H9 (cell line): ENCODE results near the gene MED9. TPM values are rescaled to one million over a fixed set of nuclear protein-coding genes. Genes with fewer than 3 reads are reported as not detected.

ENCODE experiments used
- DNase-seq: peaks from one replicate; pipeline ENCODE4 v3.0.0-alpha.2; 2017
- H2AFZ ChIP-seq: one replicate; pipeline ENCODE4 v1.6.1; 2013; ENCODE audit warnings: mild to moderate bottlenecking, low read length, control low read depth, moderate library complexity
- H2AK5ac ChIP-seq: 2 replicates; pipeline ENCODE4 v1.6.1; 2013; ENCODE audit warnings: low read length, control low read depth, mixed read lengths; ENCODE audit not compliant: insufficient read length
- H2BK120ac ChIP-seq: one replicate; pipeline ENCODE4 v1.6.1; 2013; ENCODE audit warnings: low read depth, mild to moderate bottlenecking, low read length, control low read depth, inconsistent platforms; ENCODE audit not compliant: poor library complexity, severe bottlenecking
- H2BK12ac ChIP-seq: 2 replicates; pipeline ENCODE4 v1.6.1; 2013; ENCODE audit warnings: low read length, control low read depth, mixed read lengths, low read depth; ENCODE audit not compliant: insufficient read length
- H2BK15ac ChIP-seq: 2 replicates; pipeline ENCODE4 v1.6.1; 2013; ENCODE audit warnings: low read depth, low read length, control low read depth
- H2BK20ac ChIP-seq: one replicate; pipeline ENCODE4 v1.6.1; 2013; ENCODE audit warnings: low read depth, mild to moderate bottlenecking, low read length, control low read depth, inconsistent platforms; ENCODE audit not compliant: poor library complexity, severe bottlenecking
- H2BK5ac ChIP-seq: 2 replicates; pipeline ENCODE4 v1.6.1; 2013; ENCODE audit warnings: low read length, control low read depth, mixed read lengths; ENCODE audit not compliant: insufficient read length
- H3K14ac ChIP-seq: 2 replicates; pipeline ENCODE4 v1.6.1; 2013; ENCODE audit warnings: low read length, control low read depth; ENCODE audit not compliant: insufficient read depth
- H3K18ac ChIP-seq: 2 replicates; pipeline ENCODE4 v1.6.1; 2013; ENCODE audit warnings: low read depth, mild to moderate bottlenecking, mixed read lengths, low read length, control low read depth; ENCODE audit not compliant: insufficient read length
- H3K23ac ChIP-seq: 2 replicates; pipeline ENCODE4 v1.6.1; 2013; ENCODE audit warnings: low read length, control low read depth, mixed read lengths, low read depth; ENCODE audit not compliant: insufficient read length
- H3K23me2 ChIP-seq: 2 replicates; pipeline ENCODE4 v1.6.1; 2013; ENCODE audit warnings: low read depth, mild to moderate bottlenecking, mixed read lengths, low read length, control low read depth; ENCODE audit not compliant: insufficient read length, poor library complexity, severe bottlenecking
- H3K27ac ChIP-seq: 2 replicates; pipeline ENCODE4 v1.5.1; 2013; ENCODE audit warnings: low read length, control low read depth, mixed read lengths, low read depth; ENCODE audit not compliant: insufficient read length
- H3K27me3 ChIP-seq: 2 replicates; pipeline ENCODE4 v1.6.1; 2013; ENCODE audit warnings: low read length, control low read depth, inconsistent platforms; ENCODE audit not compliant: insufficient read depth
- H3K4ac ChIP-seq: 2 replicates; pipeline ENCODE4 v1.6.1; 2013; ENCODE audit warnings: low read depth, mild to moderate bottlenecking, control low read depth, inconsistent platforms, low read length, moderate library complexity
- H3K4me1 ChIP-seq: 2 replicates; pipeline ENCODE4 v1.6.1; 2013; ENCODE audit warnings: low read length, control low read depth, inconsistent platforms; ENCODE audit not compliant: insufficient read depth
- H3K4me2 ChIP-seq: 2 replicates; pipeline ENCODE4 v1.6.1; 2013; ENCODE audit warnings: low read length, control low read depth, mixed read lengths; ENCODE audit not compliant: insufficient read length, insufficient read depth
- H3K56ac ChIP-seq: 2 replicates; pipeline ENCODE4 v1.6.1; 2013; ENCODE audit warnings: low read depth, mild to moderate bottlenecking, mixed read lengths, low read length, control low read depth; ENCODE audit not compliant: insufficient read length
- H3K79me1 ChIP-seq: 2 replicates; pipeline ENCODE4 v1.6.1; 2013; ENCODE audit warnings: low read depth, mild to moderate bottlenecking, moderate library complexity, low read length, control low read depth, inconsistent platforms; ENCODE audit not compliant: insufficient read depth, poor library complexity, severe bottlenecking
- H3K79me2 ChIP-seq: 2 replicates; pipeline ENCODE4 v1.6.1; 2013; ENCODE audit warnings: low read length, control low read depth, inconsistent platforms; ENCODE audit not compliant: insufficient read depth
- H3K9ac ChIP-seq: 2 replicates; pipeline ENCODE4 v1.6.1; 2013; ENCODE audit warnings: low read length, control low read depth, mixed read lengths; ENCODE audit not compliant: insufficient read length; ENCODE audit errors: extremely low read depth
- H3K9me3 ChIP-seq: one replicate; pipeline ENCODE4 v1.6.1; 2013; ENCODE audit warnings: low read depth, low read length, inconsistent platforms; ENCODE audit not compliant: control insufficient read depth
- H3T11ph ChIP-seq: one replicate; pipeline ENCODE4 v1.6.1; 2013; ENCODE audit warnings: mild to moderate bottlenecking, low read length, control low read depth, inconsistent platforms
- H4K20me1 ChIP-seq: one replicate; pipeline ENCODE4 v1.6.1; 2013; ENCODE audit not compliant: control insufficient read depth, insufficient read length, insufficient read depth
- H4K5ac ChIP-seq: 2 replicates; pipeline ENCODE4 v1.6.1; 2013; ENCODE audit warnings: low read depth, mild to moderate bottlenecking, mixed read lengths, low read length, control low read depth; ENCODE audit not compliant: insufficient read length
- H4K8ac ChIP-seq: replicated peaks from 2 replicates; pipeline ENCODE4 v1.6.1; 2013; ENCODE audit warnings: low read length, control low read depth, mixed read lengths, low read depth; ENCODE audit not compliant: insufficient read length
- H4K91ac ChIP-seq: 2 replicates; pipeline ENCODE4 v1.6.1; 2013; ENCODE audit warnings: low read depth, mild to moderate bottlenecking, moderate library complexity, mixed read lengths, low read length, control low read depth; ENCODE audit not compliant: insufficient read length
- H3K27ac Mint-ChIP-seq, 3 experiments: 2 replicates in 2 of 3; 3 replicates in 1 of 3; pipeline ENCODE4 v1.8.0; 2020 to 2021; ENCODE audit warnings: mixed read lengths in 3 of 3, mild to moderate bottlenecking in 1 of 3, moderate library complexity in 1 of 3
- H3K27me3 Mint-ChIP-seq: 2 replicates; pipeline ENCODE4 v1.8.0; 2021; ENCODE audit warnings: low read depth, mild to moderate bottlenecking, moderate library complexity, mixed read lengths
- H3K36me3 Mint-ChIP-seq, 3 experiments: 2 replicates in 2 of 3; 3 replicates in 1 of 3; pipeline ENCODE4 v1.8.0; 2020 to 2021; ENCODE audit warnings: low read depth in 3 of 3, mixed read lengths in 3 of 3; ENCODE audit not compliant: insufficient read depth in 1 of 3
- H3K4me1 Mint-ChIP-seq, 2 experiments: 2 replicates each; pipeline ENCODE4 v1.8.0; 2020; ENCODE audit warnings: mixed read lengths in 2 of 2
- H3K4me3 Mint-ChIP-seq, 2 experiments: 2 replicates in 1 of 2; 3 replicates in 1 of 2; pipeline ENCODE4 v1.8.0; 2020 to 2021; ENCODE audit warnings: mild to moderate bottlenecking in 2 of 2, mixed read lengths in 2 of 2, moderate library complexity in 1 of 2
- H3K9me3 Mint-ChIP-seq, 2 experiments: 2 replicates in 1 of 2; 3 replicates in 1 of 2; pipeline ENCODE4 v1.8.0; 2020; ENCODE audit warnings: mild to moderate bottlenecking in 2 of 2, mixed read lengths in 2 of 2, moderate library complexity in 1 of 2
- WGBS: extraction: QIAGEN DNeasy Blood & Tissue Kit; methylation state at CpG from one replicate; pipeline ENCODE4 v1.1.7; 2013; ENCODE audit warnings: missing lambda C conversion rate, low lambda C conversion rate, mixed read lengths; ENCODE audit not compliant: insufficient read length; ENCODE audit errors: extremely low coverage; 5-methylcytosine and 5-hydroxymethylcytosine counted together
- total RNA-seq: library from RNA; stranded (reverse); gene quantifications from 2 replicates; pipeline ENCODE4 v1.2.1, GENCODE V29; 2021
- TF ChIP-seq, protein P1 (sequence below): fragments of 200-600 bp; sonication (generic); conservative IDR thresholded peaks from 3 replicates; pipeline ENCODE4 v1.8.0; 2021; ENCODE audit warnings: antibody characterized with exemption, mild to moderate bottlenecking

The MED9 gene
- total RNA-seq, 1 experiment from 2014 or later = 20.0 TPM

DNA sequence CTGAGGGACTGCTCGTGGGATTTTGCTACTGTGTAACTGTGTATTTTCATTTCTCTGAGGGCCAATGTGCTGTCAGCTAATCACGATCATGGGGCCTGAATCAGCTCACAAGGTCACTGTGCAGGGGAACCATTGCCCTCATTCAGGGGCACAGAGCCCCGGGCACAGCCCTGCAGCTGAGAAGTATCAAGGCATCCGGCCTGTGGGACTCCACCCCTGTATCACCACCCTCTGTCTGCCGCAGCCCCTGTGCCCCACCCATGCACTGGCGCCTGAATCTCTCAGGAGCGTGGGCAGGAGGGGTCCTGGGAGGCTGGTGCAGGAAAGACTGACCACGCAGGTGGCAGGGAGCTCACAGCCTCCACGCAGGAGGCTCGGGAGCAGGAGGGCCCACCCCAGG is 62.8 kb downstream of the MED9 start:
- Histone ChIP-seq H4K8ac (no peak overlapping the region), H2AFZ (no peak overlapping the region), H4K91ac (no peak overlapping the region), H3K79me1 (no peaks in the 10 kb centered on the region), H3K9ac (no peak overlapping the region), H4K5ac (no peak overlapping the region), H3K18ac (no peak overlapping the region), H3K79me2 (no peaks in the 10 kb centered on the region), H2BK12ac (no peak overlapping the region), H3K56ac (no peak overlapping the region), H3K4me1 (no peaks in the 10 kb centered on the region), H2BK20ac (no peak overlapping the region), H3K27me3 (no peaks in the 10 kb centered on the region), H3K4ac (no peak overlapping the region; the same call in 1 of the 2 replicates), H3K27ac (no peak overlapping the region), H2BK120ac (no peak overlapping the region), H3K14ac (no peak overlapping the region), H3K23ac (no peak overlapping the region), H2BK15ac (no peak overlapping the region), H3K9me3 (no peaks in the 10 kb centered on the region), H3T11ph (no peak overlapping the region), H2BK5ac (no peak overlapping the region), H3K23me2 (no peaks in the 10 kb centered on the region), H3K4me2 (no peak overlapping the region), H4K20me1 (no peaks in the 10 kb centered on the region), H2AK5ac (no peak overlapping the region)
- WGBS = no CpG with 5 or more reads among the region's 10 CpGs
- Mint-ChIP-seq H3K9me3 (no peaks in the 10 kb centered on the region), H3K36me3 (no peaks in the 10 kb centered on the region; a peak in 1 of 7 replicates), H3K4me1 (peaks cover 4 to 5% of the 10 kb centered on the region in 2 experiments; a peak in 3 of 4 replicates), H3K27me3 (no peaks in the 10 kb centered on the region; the same call in 1 of the 2 replicates), H3K27ac (no peak overlapping the region; a peak in 1 of 7 replicates), H3K4me3 (no peak overlapping the region)
- TF ChIP-seq, protein P1, sequence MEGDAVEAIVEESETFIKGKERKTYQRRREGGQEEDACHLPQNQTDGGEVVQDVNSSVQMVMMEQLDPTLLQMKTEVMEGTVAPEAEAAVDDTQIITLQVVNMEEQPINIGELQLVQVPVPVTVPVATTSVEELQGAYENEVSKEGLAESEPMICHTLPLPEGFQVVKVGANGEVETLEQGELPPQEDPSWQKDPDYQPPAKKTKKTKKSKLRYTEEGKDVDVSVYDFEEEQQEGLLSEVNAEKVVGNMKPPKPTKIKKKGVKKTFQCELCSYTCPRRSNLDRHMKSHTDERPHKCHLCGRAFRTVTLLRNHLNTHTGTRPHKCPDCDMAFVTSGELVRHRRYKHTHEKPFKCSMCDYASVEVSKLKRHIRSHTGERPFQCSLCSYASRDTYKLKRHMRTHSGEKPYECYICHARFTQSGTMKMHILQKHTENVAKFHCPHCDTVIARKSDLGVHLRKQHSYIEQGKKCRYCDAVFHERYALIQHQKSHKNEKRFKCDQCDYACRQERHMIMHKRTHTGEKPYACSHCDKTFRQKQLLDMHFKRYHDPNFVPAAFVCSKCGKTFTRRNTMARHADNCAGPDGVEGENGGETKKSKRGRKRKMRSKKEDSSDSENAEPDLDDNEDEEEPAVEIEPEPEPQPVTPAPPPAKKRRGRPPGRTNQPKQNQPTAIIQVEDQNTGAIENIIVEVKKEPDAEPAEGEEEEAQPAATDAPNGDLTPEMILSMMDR = no peak
- no peak for DNase-seq
